Measurements from ENCODE around the gene MYO15A. TPM values are rescaled to one million over a fixed set of nuclear protein-coding genes. Genes with fewer than 3 reads are reported as not detected.

MYO15A gene
- total RNA-seq, 1 experiment from 2014 or later, result 0.52 TPM

GRCh38 chr17:18185832-18186626 is 77.5 kb downstream of the MYO15A start:
- DNase-seq, result no peak
- Histone ChIP-seq H3K36me3 (replicated peaks; ENCODE audit: control insufficient read depth, insufficient read depth, low read length) (peaks cover 1% of the 10 kb centered on the region; the same call in 1 of the 2 replicates), H3K27me3 (ENCODE audit: control insufficient read depth, insufficient read depth, low read length) (no peaks in the 10 kb centered on the region), H3K4me3 (ENCODE audit: insufficient read depth, low read depth, low read length) (peak overlapping the region; percentile 84)

- no peak overlapping the region for H3K4me3 ChIP-seq (ENCODE audit: insufficient read depth, low read depth, low read length)
- no peak for DNase-seq
- H3K36me3 ChIP-seq (replicated peaks; ENCODE audit: control insufficient read depth, insufficient read depth, low read length), result peaks cover 1% of the 10 kb centered on the region; the same call in 1 of the 2 replicates
- H3K27me3 ChIP-seq (ENCODE audit: control insufficient read depth, insufficient read depth, low read length), result no peaks in the 10 kb centered on the region
These were observed 78.0 kb downstream of the MYO15A start for GRCh38 chr17:18186627-18186982.

GRCh38 chr17:18187226-18187625 is 78.7 kb downstream of the MYO15A start:
- no peaks in the 10 kb centered on the region for H3K27me3 ChIP-seq (ENCODE audit: control insufficient read depth, insufficient read depth, low read length)
- H3K36me3 ChIP-seq (replicated peaks; ENCODE audit: control insufficient read depth, insufficient read depth, low read length), result peaks cover 1% of the 10 kb centered on the region; the same call in 1 of the 2 replicates
- no peak for DNase-seq
- H3K4me3 ChIP-seq (ENCODE audit: insufficient read depth, low read depth, low read length), result no peak overlapping the region

- peaks cover 1% of the 10 kb centered on the region; the same call in 1 of the 2 replicates for H3K36me3 ChIP-seq (replicated peaks; ENCODE audit: control insufficient read depth, insufficient read depth, low read length)
- DNase-seq, result no peak
- no peak overlapping the region for H3K4me3 ChIP-seq (ENCODE audit: insufficient read depth, low read depth, low read length)
- H3K27me3 ChIP-seq (ENCODE audit: control insufficient read depth, insufficient read depth, low read length), result no peaks in the 10 kb centered on the region
These were observed 79.5 kb downstream of the MYO15A start for GRCh38 chr17:18187821-18188761.

- H3K27me3 ChIP-seq (ENCODE audit: control insufficient read depth, insufficient read depth, low read length), result no peaks in the 10 kb centered on the region
- peaks cover 11% of the 10 kb centered on the region for H3K36me3 ChIP-seq (replicated peaks; ENCODE audit: control insufficient read depth, insufficient read depth, low read length)
- no peak overlapping the region for H3K4me3 ChIP-seq (ENCODE audit: insufficient read depth, low read depth, low read length)
- no peak for DNase-seq
These were observed 82.2 kb downstream of the MYO15A start for GRCh38 chr17:18190628-18191235.

GRCh38 chr17:18191236-18191667 is 82.7 kb downstream of the MYO15A start:
- DNase-seq, result no peak
- Histone ChIP-seq H3K4me3 (ENCODE audit: insufficient read depth, low read depth, low read length) (no peak overlapping the region), H3K36me3 (replicated peaks; ENCODE audit: control insufficient read depth, insufficient read depth, low read length) (peaks cover 13% of the 10 kb centered on the region), H3K27me3 (ENCODE audit: control insufficient read depth, insufficient read depth, low read length) (no peaks in the 10 kb centered on the region)

- Histone ChIP-seq H3K27me3 (ENCODE audit: control insufficient read depth, insufficient read depth, low read length) (no peaks in the 10 kb centered on the region), H3K4me3 (ENCODE audit: insufficient read depth, low read depth, low read length) (no peak overlapping the region), H3K36me3 (replicated peaks; ENCODE audit: control insufficient read depth, insufficient read depth, low read length) (peaks cover 13% of the 10 kb centered on the region)
- DNase-seq, result peak; percentile 83
These were observed 83.4 kb downstream of the MYO15A start for GRCh38 chr17:18191967-18192366.

- DNase-seq, result no peak
- Histone ChIP-seq H3K27me3 (ENCODE audit: control insufficient read depth, insufficient read depth, low read length) (no peaks in the 10 kb centered on the region), H3K36me3 (replicated peaks; ENCODE audit: control insufficient read depth, insufficient read depth, low read length) (peaks cover 28% of the 10 kb centered on the region), H3K4me3 (ENCODE audit: insufficient read depth, low read depth, low read length) (no peak overlapping the region)
These were observed 85.8 kb downstream of the MYO15A start for GRCh38 chr17:18194394-18194793.

- no peak overlapping the region for H3K4me3 ChIP-seq (ENCODE audit: insufficient read depth, low read depth, low read length)
- no peaks in the 10 kb centered on the region for H3K27me3 ChIP-seq (ENCODE audit: control insufficient read depth, insufficient read depth, low read length)
- H3K36me3 ChIP-seq (replicated peaks; ENCODE audit: control insufficient read depth, insufficient read depth, low read length), result peaks cover 28% of the 10 kb centered on the region
- no peak for DNase-seq
These were observed 86.2 kb downstream of the MYO15A start for GRCh38 chr17:18194804-18195203.

GRCh38 chr17:18195246-18195645 is 86.7 kb downstream of the MYO15A start:
- DNase-seq, result no peak
- Histone ChIP-seq H3K27me3 (ENCODE audit: control insufficient read depth, insufficient read depth, low read length) (no peaks in the 10 kb centered on the region), H3K4me3 (ENCODE audit: insufficient read depth, low read depth, low read length) (no peak overlapping the region), H3K36me3 (replicated peaks; ENCODE audit: control insufficient read depth, insufficient read depth, low read length) (peaks cover 28% of the 10 kb centered on the region)

GRCh38 chr17:18197535-18198194 is 89.1 kb downstream of the MYO15A start:
- Histone ChIP-seq H3K4me3 (ENCODE audit: insufficient read depth, low read depth, low read length) (no peak overlapping the region), H3K27me3 (ENCODE audit: control insufficient read depth, insufficient read depth, low read length) (no peaks in the 10 kb centered on the region), H3K36me3 (replicated peaks; ENCODE audit: control insufficient read depth, insufficient read depth, low read length) (peaks cover 31% of the 10 kb centered on the region)
- no peak for DNase-seq

- Histone ChIP-seq H3K27me3 (ENCODE audit: control insufficient read depth, insufficient read depth, low read length) (no peaks in the 10 kb centered on the region), H3K36me3 (replicated peaks; ENCODE audit: control insufficient read depth, insufficient read depth, low read length) (peaks cover 33% of the 10 kb centered on the region), H3K4me3 (ENCODE audit: insufficient read depth, low read depth, low read length) (no peak overlapping the region)
- DNase-seq, result no peak
These were observed 90.0 kb downstream of the MYO15A start for GRCh38 chr17:18198530-18198929.

- no peak overlapping the region for H3K4me3 ChIP-seq (ENCODE audit: insufficient read depth, low read depth, low read length)
- peaks cover 24% of the 10 kb centered on the region for H3K36me3 ChIP-seq (replicated peaks; ENCODE audit: control insufficient read depth, insufficient read depth, low read length)
- DNase-seq, result no peak
- H3K27me3 ChIP-seq (ENCODE audit: control insufficient read depth, insufficient read depth, low read length), result no peaks in the 10 kb centered on the region
These were observed 92.6 kb downstream of the MYO15A start for GRCh38 chr17:18201108-18201507.

- no peak overlapping the region for H3K4me3 ChIP-seq (ENCODE audit: insufficient read depth, low read depth, low read length)
- peaks cover 19% of the 10 kb centered on the region for H3K36me3 ChIP-seq (replicated peaks; ENCODE audit: control insufficient read depth, insufficient read depth, low read length)
- no peaks in the 10 kb centered on the region for H3K27me3 ChIP-seq (ENCODE audit: control insufficient read depth, insufficient read depth, low read length)
- peak; percentile 72 for DNase-seq
These were observed 94.8 kb downstream of the MYO15A start for GRCh38 chr17:18203308-18203707.
